GM23338 (cell line): ENCODE measurements around the gene CRAMP1. TPM values are rescaled to one million over a fixed set of nuclear protein-coding genes. Genes with fewer than 3 reads are reported as not detected.

Experiments
- ATAC-seq: fragments of 200-7000 bp; cut with Tn5 transposase; 3 replicates; pipeline ENCODE4 v1.9.1; 2020
- DNase-seq: peaks from one replicate; pipeline ENCODE4 v3.0.0-alpha.2; 2015; ENCODE audit warnings: low spot score
- H2AFZ ChIP-seq: fragments of 200-600 bp; sonication (generic); 2 replicates; pipeline ENCODE4 v1.8.0; 2016; ENCODE audit warnings: antibody characterized with exemption, mild to moderate bottlenecking, moderate library complexity
- H3F3A ChIP-seq: fragments of 200-600 bp; sonication (generic); replicated peaks from 2 replicates; pipeline ENCODE4 v1.8.0; 2017; ENCODE audit warnings: antibody characterized with exemption, mixed run types, low read depth
- H3K27ac ChIP-seq: fragments of 200-600 bp; sonication (generic); 2 replicates; pipeline ENCODE4 v1.6.1; 2016; ENCODE audit warnings: low read depth
- H3K27me3 ChIP-seq: fragments of 200-600 bp; sonication (generic); 2 replicates; pipeline ENCODE4 v1.8.0; 2016; ENCODE audit warnings: mild to moderate bottlenecking, mixed run types, moderate library complexity; ENCODE audit not compliant: insufficient read depth
- H3K36me3 ChIP-seq: fragments of 200-600 bp; sonication (generic); 2 replicates; pipeline ENCODE4 v1.8.0; 2016; ENCODE audit warnings: mild to moderate bottlenecking; ENCODE audit not compliant: insufficient read depth
- H3K4me1 ChIP-seq: fragments of 200-600 bp; sonication (generic); 2 replicates; pipeline ENCODE4 v1.8.0; 2016; ENCODE audit warnings: mild to moderate bottlenecking, moderate library complexity; ENCODE audit not compliant: insufficient read depth
- H3K4me2 ChIP-seq: fragments of 200-600 bp; sonication (generic); 2 replicates; pipeline ENCODE4 v1.7.1; 2017; ENCODE audit warnings: mixed run types
- H3K4me3 ChIP-seq: fragments of 200-600 bp; sonication (generic); 2 replicates; pipeline ENCODE4 v1.6.1; 2016; ENCODE audit warnings: mixed run types
- H3K79me2 ChIP-seq: fragments of 200-600 bp; sonication (generic); replicated peaks from 2 replicates; pipeline ENCODE4 v1.8.0; 2017; ENCODE audit warnings: mild to moderate bottlenecking; ENCODE audit not compliant: insufficient read depth
- H3K9me2 ChIP-seq: fragments of 200-600 bp; sonication (generic); 2 replicates; pipeline ENCODE4 v1.8.0; 2017; ENCODE audit not compliant: insufficient read depth
- H4K20me1 ChIP-seq: fragments of 200-600 bp; sonication (generic); replicated peaks from 2 replicates; pipeline ENCODE4 v1.8.0; 2017; ENCODE audit warnings: mild to moderate bottlenecking; ENCODE audit not compliant: insufficient read depth
- H3K27ac Mint-ChIP-seq: 2 replicates; pipeline ENCODE4 v1.8.0; 2020; ENCODE audit warnings: inconsistent platforms, mild to moderate bottlenecking, moderate library complexity, mixed read lengths
- H3K27me3 Mint-ChIP-seq: 3 replicates; pipeline ENCODE4 v1.8.0; 2022; ENCODE audit warnings: low read depth, mild to moderate bottlenecking, moderate library complexity, mixed read lengths, inconsistent platforms; ENCODE audit not compliant: insufficient read depth, poor library complexity
- H3K36me3 Mint-ChIP-seq: 3 replicates; pipeline ENCODE4 v1.8.0; 2021; ENCODE audit warnings: low read depth, mild to moderate bottlenecking, inconsistent platforms, moderate library complexity, mixed read lengths
- H3K4me1 Mint-ChIP-seq: 3 replicates; pipeline ENCODE4 v1.8.0; 2020; ENCODE audit warnings: mild to moderate bottlenecking, inconsistent platforms, mixed read lengths
- H3K4me3 Mint-ChIP-seq: 3 replicates; pipeline ENCODE4 v1.8.0; 2021; ENCODE audit warnings: moderate library complexity, mild to moderate bottlenecking, inconsistent platforms, mixed read lengths
- H3K9me3 Mint-ChIP-seq: 3 replicates; pipeline ENCODE4 v1.8.0; 2020; ENCODE audit warnings: moderate library complexity, mild to moderate bottlenecking, inconsistent platforms, mixed read lengths
- CREB1 ChIP-seq: fragments of 250-450 bp; sonication (Bioruptor Pico); IDR thresholded peaks from 2 replicates; pipeline ENCODE4 v1.5.0; 2020; ENCODE audit warnings: low read depth, mild to moderate bottlenecking, moderate library complexity
- CTCF ChIP-seq, 2 experiments: fragments of 200-600 bp in 1 of 2; sonication (generic) in 1 of 2; conservative IDR thresholded peaks; 2 replicates each; pipeline versions ENCODE4 v1.5.1 to v1.6.1; 2016 to 2017; ENCODE audit warnings: antibody characterized with exemption in 2 of 2, low read depth in 2 of 2, mild to moderate bottlenecking in 2 of 2, moderate library complexity in 1 of 2
- EZH2 ChIP-seq: fragments of 200-600 bp; sonication (generic); IDR thresholded peaks from one replicate; pipeline ENCODE4 v1.8.0; 2017; ENCODE audit warnings: antibody characterized with exemption, mild to moderate bottlenecking, low read depth; ENCODE audit not compliant: unreplicated experiment
- EZH2phosphoT487 ChIP-seq: fragments of 200-600 bp; sonication (generic); IDR thresholded peaks from one replicate; pipeline ENCODE4 v1.8.1; 2018; ENCODE audit warnings: antibody characterized with exemption; ENCODE audit not compliant: unreplicated experiment
- JUNB ChIP-seq: IDR thresholded peaks from one replicate; pipeline ENCODE4 v1.6.1; 2016; ENCODE audit warnings: antibody characterized with exemption; ENCODE audit not compliant: unreplicated experiment
- NANOG ChIP-seq: IDR thresholded peaks from 2 replicates; pipeline ENCODE4 v1.6.1; 2016; ENCODE audit warnings: antibody characterized with exemption, borderline replicate concordance
- POLR2AphosphoS5 ChIP-seq: IDR thresholded peaks from 2 replicates; pipeline ENCODE4 v1.6.1; 2016; ENCODE audit warnings: antibody characterized with exemption, low read depth
- REST ChIP-seq: IDR thresholded peaks from one replicate; pipeline ENCODE4 v1.6.1; 2018; ENCODE audit warnings: antibody characterized with exemption; ENCODE audit not compliant: unreplicated experiment
- STAT1 ChIP-seq: IDR thresholded peaks from one replicate; pipeline ENCODE4 v1.6.1; 2016; ENCODE audit warnings: antibody characterized with exemption; ENCODE audit not compliant: unreplicated experiment
- ZNF114 ChIP-seq: fragments of 250-450 bp; sonication (Bioruptor Pico); IDR thresholded peaks from 2 replicates; pipeline ENCODE4 v1.5.0; 2020; ENCODE audit warnings: mild to moderate bottlenecking, moderate library complexity
- ZNF331 ChIP-seq: fragments of 250-450 bp; sonication (Bioruptor Pico); IDR thresholded peaks from 2 replicates; pipeline ENCODE4 v1.5.0; 2020; ENCODE audit warnings: low read depth, mild to moderate bottlenecking, moderate library complexity
- polyA plus RNA-seq: library from polyadenylated mRNA; unstranded; fragments of >200 nt; fragmentation: Nextera tagmentation; extraction: Ambion mirVana; gene quantifications from 2 replicates; pipeline ENCODE4 v1.2.1, GENCODE V29; 2016
- total RNA-seq: library from RNA; depleted of rRNA; stranded (reverse); fragments of >200 nt; shearing (Covaris generic); gene quantifications from 2 replicates; pipeline ENCODE4 v1.2.3, GENCODE V29; 2014
- TF ChIP-seq, protein P1 (sequence below): IDR thresholded peaks from 2 replicates; pipeline ENCODE4 v1.6.1; 2016; ENCODE audit warnings: antibody characterized with exemption
- TF ChIP-seq, protein P2 (sequence below): fragments of 250-450 bp; sonication (Bioruptor Pico); IDR thresholded peaks from 2 replicates; pipeline ENCODE4 v1.5.0; 2020; ENCODE audit warnings: mild to moderate bottlenecking, moderate library complexity

CRAMP1 gene
- total and polyA plus RNA-seq, 2 experiments from 2014 or later, result 3.4 to 16.7 TPM

GRCh38 chr16:1575578-1575977 lies 36.6 kb upstream of the CRAMP1 start:
- H3K4me3 Mint-ChIP-seq, result no peak overlapping the region
- peaks cover 4% of the 10 kb centered on the region for H3K27me3 Mint-ChIP-seq
- TF ChIP-seq, protein P1, sequence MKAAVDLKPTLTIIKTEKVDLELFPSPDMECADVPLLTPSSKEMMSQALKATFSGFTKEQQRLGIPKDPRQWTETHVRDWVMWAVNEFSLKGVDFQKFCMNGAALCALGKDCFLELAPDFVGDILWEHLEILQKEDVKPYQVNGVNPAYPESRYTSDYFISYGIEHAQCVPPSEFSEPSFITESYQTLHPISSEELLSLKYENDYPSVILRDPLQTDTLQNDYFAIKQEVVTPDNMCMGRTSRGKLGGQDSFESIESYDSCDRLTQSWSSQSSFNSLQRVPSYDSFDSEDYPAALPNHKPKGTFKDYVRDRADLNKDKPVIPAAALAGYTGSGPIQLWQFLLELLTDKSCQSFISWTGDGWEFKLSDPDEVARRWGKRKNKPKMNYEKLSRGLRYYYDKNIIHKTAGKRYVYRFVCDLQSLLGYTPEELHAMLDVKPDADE, result no peak
- no peak for TF ChIP-seq REST
- TF ChIP-seq EZH2phosphoT487, result no peak
- TF ChIP-seq CTCF (conservative IDR thresholded peaks at IDR 0.05; ENCODE audit: low read depth in 2 of 2), result no peak
- no peak for TF ChIP-seq CREB1
- TF ChIP-seq JUNB, result no peak
- TF ChIP-seq STAT1, result no peak
- TF ChIP-seq POLR2AphosphoS5, result no peak
- TF ChIP-seq, protein P2, sequence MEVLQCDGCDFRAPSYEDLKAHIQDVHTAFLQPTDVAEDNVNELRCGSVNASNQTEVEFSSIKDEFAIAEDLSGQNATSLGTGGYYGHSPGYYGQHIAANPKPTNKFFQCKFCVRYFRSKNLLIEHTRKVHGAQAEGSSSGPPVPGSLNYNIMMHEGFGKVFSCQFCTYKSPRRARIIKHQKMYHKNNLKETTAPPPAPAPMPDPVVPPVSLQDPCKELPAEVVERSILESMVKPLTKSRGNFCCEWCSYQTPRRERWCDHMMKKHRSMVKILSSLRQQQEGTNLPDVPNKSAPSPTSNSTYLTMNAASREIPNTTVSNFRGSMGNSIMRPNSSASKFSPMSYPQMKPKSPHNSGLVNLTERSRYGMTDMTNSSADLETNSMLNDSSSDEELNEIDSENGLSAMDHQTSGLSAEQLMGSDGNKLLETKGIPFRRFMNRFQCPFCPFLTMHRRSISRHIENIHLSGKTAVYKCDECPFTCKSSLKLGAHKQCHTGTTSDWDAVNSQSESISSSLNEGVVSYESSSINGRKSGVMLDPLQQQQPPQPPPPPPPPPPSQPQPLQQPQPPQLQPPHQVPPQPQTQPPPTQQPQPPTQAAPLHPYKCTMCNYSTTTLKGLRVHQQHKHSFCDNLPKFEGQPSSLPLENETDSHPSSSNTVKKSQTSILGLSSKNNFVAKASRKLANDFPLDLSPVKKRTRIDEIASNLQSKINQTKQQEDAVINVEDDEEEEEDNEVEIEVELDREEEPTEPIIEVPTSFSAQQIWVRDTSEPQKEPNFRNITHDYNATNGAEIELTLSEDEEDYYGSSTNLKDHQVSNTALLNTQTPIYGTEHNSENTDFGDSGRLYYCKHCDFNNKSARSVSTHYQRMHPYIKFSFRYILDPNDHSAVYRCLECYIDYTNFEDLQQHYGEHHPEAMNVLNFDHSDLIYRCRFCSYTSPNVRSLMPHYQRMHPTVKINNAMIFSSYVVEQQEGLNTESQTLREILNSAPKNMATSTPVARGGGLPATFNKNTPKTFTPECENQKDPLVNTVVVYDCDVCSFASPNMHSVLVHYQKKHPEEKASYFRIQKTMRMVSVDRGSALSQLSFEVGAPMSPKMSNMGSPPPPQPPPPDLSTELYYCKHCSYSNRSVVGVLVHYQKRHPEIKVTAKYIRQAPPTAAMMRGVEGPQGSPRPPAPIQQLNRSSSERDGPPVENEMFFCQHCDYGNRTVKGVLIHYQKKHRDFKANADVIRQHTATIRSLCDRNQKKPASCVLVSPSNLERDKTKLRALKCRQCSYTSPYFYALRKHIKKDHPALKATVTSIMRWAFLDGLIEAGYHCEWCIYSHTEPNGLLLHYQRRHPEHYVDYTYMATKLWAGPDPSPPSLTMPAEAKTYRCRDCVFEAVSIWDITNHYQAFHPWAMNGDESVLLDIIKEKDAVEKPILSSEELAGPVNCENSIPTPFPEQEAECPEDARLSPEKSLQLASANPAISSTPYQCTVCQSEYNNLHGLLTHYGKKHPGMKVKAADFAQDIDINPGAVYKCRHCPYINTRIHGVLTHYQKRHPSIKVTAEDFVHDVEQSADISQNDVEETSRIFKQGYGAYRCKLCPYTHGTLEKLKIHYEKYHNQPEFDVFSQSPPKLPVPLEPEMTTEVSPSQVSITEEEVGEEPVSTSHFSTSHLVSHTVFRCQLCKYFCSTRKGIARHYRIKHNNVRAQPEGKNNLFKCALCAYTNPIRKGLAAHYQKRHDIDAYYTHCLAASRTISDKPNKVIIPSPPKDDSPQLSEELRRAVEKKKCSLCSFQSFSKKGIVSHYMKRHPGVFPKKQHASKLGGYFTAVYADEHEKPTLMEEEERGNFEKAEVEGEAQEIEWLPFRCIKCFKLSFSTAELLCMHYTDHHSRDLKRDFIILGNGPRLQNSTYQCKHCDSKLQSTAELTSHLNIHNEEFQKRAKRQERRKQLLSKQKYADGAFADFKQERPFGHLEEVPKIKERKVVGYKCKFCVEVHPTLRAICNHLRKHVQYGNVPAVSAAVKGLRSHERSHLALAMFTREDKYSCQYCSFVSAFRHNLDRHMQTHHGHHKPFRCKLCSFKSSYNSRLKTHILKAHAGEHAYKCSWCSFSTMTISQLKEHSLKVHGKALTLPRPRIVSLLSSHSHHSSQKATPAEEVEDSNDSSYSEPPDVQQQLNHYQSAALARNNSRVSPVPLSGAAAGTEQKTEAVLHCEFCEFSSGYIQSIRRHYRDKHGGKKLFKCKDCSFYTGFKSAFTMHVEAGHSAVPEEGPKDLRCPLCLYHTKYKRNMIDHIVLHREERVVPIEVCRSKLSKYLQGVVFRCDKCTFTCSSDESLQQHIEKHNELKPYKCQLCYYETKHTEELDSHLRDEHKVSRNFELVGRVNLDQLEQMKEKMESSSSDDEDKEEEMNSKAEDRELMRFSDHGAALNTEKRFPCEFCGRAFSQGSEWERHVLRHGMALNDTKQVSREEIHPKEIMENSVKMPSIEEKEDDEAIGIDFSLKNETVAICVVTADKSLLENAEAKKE (CRISPR knock-in tag), result no peak
- TF ChIP-seq ZNF114 (CRISPR knock-in tag), result no peak
- TF ChIP-seq EZH2, result no peak
- TF ChIP-seq NANOG, result no peak
- no peak for TF ChIP-seq ZNF331 (CRISPR knock-in tag)
- Histone ChIP-seq H3K4me3 (no peak overlapping the region), H3K79me2 (no peaks in the 10 kb centered on the region), H3K4me1 (no peaks in the 10 kb centered on the region), H3K4me2 (no peak overlapping the region), H3K36me3 (no peaks in the 10 kb centered on the region), H3K27me3 (no peaks in the 10 kb centered on the region), H2AFZ (no peak overlapping the region), H3K9me2 (no peaks in the 10 kb centered on the region), H3F3A (no peaks in the 10 kb centered on the region), H4K20me1 (no peaks in the 10 kb centered on the region), H3K27ac (no peak overlapping the region)
- H3K4me1 Mint-ChIP-seq, result no peaks in the 10 kb centered on the region
- DNase-seq (no peak), ATAC-seq (no peak)
- H3K9me3 Mint-ChIP-seq, result peaks cover 4% of the 10 kb centered on the region; the same call in 1 of the 3 replicates
- peaks cover 35% of the 10 kb centered on the region for H3K36me3 Mint-ChIP-seq
- no peak overlapping the region for H3K27ac Mint-ChIP-seq
